ENCODE measurements around the gene INSC.

INSC gene

DNA sequence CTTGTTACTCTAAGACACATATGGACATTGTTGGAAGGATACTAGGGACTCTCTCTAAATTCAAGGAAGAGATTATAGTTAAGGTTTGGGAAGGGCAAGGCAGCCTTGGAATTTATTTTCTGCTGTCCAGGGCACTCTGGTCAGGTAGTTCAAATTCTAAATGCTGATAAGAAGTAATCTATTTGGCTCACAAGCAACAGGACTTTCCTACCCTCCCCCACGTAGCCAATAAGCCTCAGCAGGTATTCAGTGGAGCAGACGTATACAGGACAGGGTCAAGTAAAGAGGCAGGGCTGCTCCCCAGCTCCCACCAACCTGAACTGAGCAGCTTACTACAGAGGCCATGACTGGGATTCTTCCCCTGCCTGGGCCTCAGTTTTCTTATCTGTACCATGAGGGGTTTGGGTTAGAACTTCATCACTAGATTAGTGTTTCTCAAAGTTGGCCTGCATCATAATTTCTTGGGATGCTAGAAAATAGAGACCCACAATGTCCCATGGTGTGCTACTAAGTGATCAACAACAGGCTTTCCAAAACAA lies 6.1 kb upstream of the INSC start:
- no peak for TF ChIP-seq POU2F2 (IDR thresholded peaks at IDR 0.05; ENCODE audit: low read depth, low read length)
- TF ChIP-seq POLR2AphosphoS5 (IDR thresholded peaks at IDR 0.05; ENCODE audit: low read depth, low read length), result no peak
- no peak for TF ChIP-seq POLR2A (IDR thresholded peaks at IDR 0.05; ENCODE audit: low read depth, low read length)
- no peak for TF ChIP-seq SPI1 (IDR thresholded peaks at IDR 0.05; ENCODE audit: low read depth, low read length)
- no peak for TF ChIP-seq TAF1 (IDR thresholded peaks at IDR 0.05; ENCODE audit: low read depth, low read length)
- TF ChIP-seq PAX5 (IDR thresholded peaks at IDR 0.05; ENCODE audit: insufficient read depth, low read length, severe bottlenecking), result no peak
- no peak for FAIRE-seq
- DNase-seq (ENCODE audit: insufficient read length, low spot score), result no peak

DNA sequence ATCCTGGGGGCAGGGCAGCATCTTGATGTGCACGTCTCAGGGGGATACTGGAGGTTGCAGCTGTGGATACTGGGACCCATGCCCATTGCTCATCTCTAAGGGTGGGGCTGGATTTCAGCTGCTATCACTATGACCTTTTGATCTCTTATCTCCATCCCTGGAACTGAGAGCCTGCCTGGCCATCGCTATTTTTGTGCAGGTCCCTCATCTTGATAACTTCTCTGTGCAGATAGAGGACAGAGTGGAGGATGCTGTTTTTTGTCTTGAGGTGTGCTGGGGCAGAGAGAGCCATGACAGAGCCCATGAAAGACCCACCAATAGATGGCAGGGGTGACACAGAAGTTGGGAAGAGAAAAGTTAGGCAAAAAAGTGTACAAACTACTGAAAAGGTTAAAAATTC lies 5.1 kb upstream of the INSC start:
- no peak for FAIRE-seq
- TF ChIP-seq POLR2AphosphoS5 (IDR thresholded peaks at IDR 0.05; ENCODE audit: low read depth, low read length), result no peak
- no peak for DNase-seq (ENCODE audit: insufficient read length, low spot score)

DNA sequence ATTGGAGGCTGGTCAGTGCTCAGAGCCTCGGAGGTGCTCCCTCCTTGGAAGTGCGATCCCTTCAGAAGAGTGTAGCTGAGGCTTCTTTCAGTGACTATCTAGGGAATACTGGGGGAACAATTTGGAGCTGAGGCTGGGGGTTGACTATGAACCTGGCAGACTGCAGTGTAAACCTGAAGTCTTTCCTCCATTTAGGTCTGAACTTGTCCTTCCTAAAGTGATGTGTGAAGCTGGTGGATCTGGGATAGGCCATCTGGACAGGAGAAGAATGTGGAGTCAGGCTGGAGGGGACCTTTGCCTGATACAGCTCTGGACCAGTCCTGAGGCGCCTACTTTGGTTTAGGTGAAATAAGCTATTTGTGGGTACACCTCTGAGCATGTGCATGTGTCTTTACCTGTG lies 3.5 kb upstream of the INSC start:
- DNase-seq (ENCODE audit: insufficient read length, low spot score), result no peak
- FAIRE-seq, result no peak
- TF ChIP-seq POLR2A (IDR thresholded peaks at IDR 0.05; ENCODE audit: low read depth, low read length) (no peak), POLR2AphosphoS5 (IDR thresholded peaks at IDR 0.05; ENCODE audit: low read depth, low read length) (no peak), POU2F2 (IDR thresholded peaks at IDR 0.05; ENCODE audit: low read depth, low read length) (no peak), TAF1 (IDR thresholded peaks at IDR 0.05; ENCODE audit: low read depth, low read length) (no peak), SPI1 (IDR thresholded peaks at IDR 0.05; ENCODE audit: low read depth, low read length) (no peak), PAX5 (IDR thresholded peaks at IDR 0.05; ENCODE audit: insufficient read depth, low read length, severe bottlenecking) (no peak)

DNA sequence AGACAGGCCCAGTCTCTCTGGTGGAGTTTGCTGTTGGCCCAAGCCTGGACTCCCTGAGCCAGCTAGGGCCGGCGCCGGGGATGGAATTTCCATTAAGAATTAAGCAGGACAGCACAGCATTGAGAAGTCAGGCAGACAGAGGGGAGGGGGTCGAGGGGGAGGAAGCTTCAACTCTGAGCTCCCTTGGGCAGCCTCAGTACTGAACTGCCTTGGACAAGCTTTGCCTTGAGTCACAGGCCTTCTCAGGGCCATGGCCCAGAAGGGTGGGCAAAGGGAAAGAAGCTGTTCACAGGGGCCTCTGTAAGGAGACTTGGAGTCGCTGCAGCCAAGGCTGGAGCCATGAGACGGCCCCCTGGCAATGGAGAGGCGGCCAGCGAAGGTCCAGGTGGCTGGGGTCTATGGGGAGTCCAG lies 2.6 kb upstream of the INSC start:
- DNase-seq (ENCODE audit: insufficient read length, low spot score) (no peak), FAIRE-seq (no peak)
- no peak for TF ChIP-seq SPI1 (IDR thresholded peaks at IDR 0.05; ENCODE audit: low read depth, low read length)
- no peak for TF ChIP-seq POLR2A (IDR thresholded peaks at IDR 0.05; ENCODE audit: low read depth, low read length)
- TF ChIP-seq POLR2AphosphoS5 (IDR thresholded peaks at IDR 0.05; ENCODE audit: low read depth, low read length), result no peak
- TF ChIP-seq TAF1 (IDR thresholded peaks at IDR 0.05; ENCODE audit: low read depth, low read length), result no peak
- no peak for TF ChIP-seq POU2F2 (IDR thresholded peaks at IDR 0.05; ENCODE audit: low read depth, low read length)
- no peak for TF ChIP-seq PAX5 (IDR thresholded peaks at IDR 0.05; ENCODE audit: insufficient read depth, low read length, severe bottlenecking)

DNA sequence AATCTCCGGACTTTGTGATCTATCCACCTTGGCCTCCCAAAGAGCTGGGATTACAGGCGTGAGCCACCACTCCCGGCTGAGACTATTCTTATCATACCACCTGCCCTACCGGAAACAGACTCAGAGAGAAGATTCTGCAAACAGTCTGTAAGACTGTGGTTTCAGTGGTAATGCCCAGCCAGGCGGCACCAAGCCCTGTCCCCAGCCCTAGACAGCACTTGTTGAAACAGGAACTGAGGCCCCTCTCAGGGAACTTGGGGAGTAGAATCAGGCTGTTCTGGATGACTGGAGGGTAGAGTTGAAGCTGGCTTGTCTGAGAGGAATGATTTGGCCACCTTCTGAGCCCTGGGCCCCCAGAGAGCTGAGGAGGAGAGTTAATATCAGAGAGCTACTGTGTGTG lies 1.3 kb upstream of the INSC start:
- TF ChIP-seq POU2F2 (IDR thresholded peaks at IDR 0.05; ENCODE audit: low read depth, low read length) (no peak), PAX5 (IDR thresholded peaks at IDR 0.05; ENCODE audit: insufficient read depth, low read length, severe bottlenecking) (peak; percentile 13), SPI1 (IDR thresholded peaks at IDR 0.05; ENCODE audit: low read depth, low read length) (peak; percentile 79), POLR2AphosphoS5 (IDR thresholded peaks at IDR 0.05; ENCODE audit: low read depth, low read length) (no peak)
- FAIRE-seq (peak; percentile 90), DNase-seq (ENCODE audit: insufficient read length, low spot score) (peak; percentile 45)

DNA sequence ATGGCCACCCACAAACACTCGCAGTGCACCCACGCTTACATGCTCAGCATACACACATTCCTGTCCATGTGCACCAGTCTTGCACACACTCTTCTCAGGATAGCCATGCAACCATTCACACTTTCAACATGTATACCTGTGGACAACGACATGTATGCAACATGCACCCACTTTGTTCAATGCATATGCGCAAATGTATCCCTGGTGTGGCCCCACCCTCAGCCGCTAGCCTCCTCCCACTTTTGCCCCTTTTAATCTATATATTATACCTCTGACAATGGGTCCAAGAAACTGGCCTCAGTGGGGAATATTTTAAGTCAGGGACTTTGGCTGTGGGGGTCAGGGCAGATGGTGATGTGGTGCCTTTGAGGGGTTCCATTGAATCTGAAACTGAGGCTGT lies 963 bp downstream of the INSC start:
- FAIRE-seq (no peak), DNase-seq (ENCODE audit: insufficient read length, low spot score) (no peak)
- no peak for TF ChIP-seq POLR2AphosphoS5 (IDR thresholded peaks at IDR 0.05; ENCODE audit: low read depth, low read length)
- TF ChIP-seq POLR2A (IDR thresholded peaks at IDR 0.05; ENCODE audit: low read depth, low read length), result no peak
- TF ChIP-seq TAF1 (IDR thresholded peaks at IDR 0.05; ENCODE audit: low read depth, low read length), result no peak
- TF ChIP-seq POU2F2 (IDR thresholded peaks at IDR 0.05; ENCODE audit: low read depth, low read length), result no peak
- TF ChIP-seq PAX5 (IDR thresholded peaks at IDR 0.05; ENCODE audit: insufficient read depth, low read length, severe bottlenecking), result no peak
- no peak for TF ChIP-seq SPI1 (IDR thresholded peaks at IDR 0.05; ENCODE audit: low read depth, low read length)

DNA sequence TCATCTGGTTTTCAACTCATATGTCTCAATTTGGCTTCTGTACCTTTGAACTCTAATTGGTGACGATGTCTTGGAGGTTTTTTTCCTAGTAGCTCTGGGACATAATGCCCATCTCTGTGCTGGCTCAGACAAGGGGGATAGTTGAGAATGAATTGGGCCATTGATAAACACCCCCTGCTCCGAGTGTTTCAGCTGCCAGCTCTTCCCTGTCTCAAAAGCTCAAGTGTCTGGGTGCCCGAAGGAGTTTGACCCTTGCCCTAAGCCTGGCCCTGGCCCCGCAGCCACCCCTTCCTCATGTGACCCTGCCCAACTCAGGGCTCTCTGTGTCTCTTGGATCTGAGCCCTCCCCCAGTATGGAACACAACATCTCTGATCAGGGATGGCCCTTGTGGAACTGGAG lies 3.0 kb downstream of the INSC start:
- no peak for TF ChIP-seq POU2F2 (IDR thresholded peaks at IDR 0.05; ENCODE audit: low read depth, low read length)
- no peak for TF ChIP-seq POLR2AphosphoS5 (IDR thresholded peaks at IDR 0.05; ENCODE audit: low read depth, low read length)
- TF ChIP-seq POLR2A (IDR thresholded peaks at IDR 0.05; ENCODE audit: low read depth, low read length), result no peak
- no peak for TF ChIP-seq TAF1 (IDR thresholded peaks at IDR 0.05; ENCODE audit: low read depth, low read length)
- no peak for TF ChIP-seq PAX5 (IDR thresholded peaks at IDR 0.05; ENCODE audit: insufficient read depth, low read length, severe bottlenecking)
- no peak for TF ChIP-seq SPI1 (IDR thresholded peaks at IDR 0.05; ENCODE audit: low read depth, low read length)
- FAIRE-seq, result no peak
- no peak for DNase-seq (ENCODE audit: insufficient read length, low spot score)

DNA sequence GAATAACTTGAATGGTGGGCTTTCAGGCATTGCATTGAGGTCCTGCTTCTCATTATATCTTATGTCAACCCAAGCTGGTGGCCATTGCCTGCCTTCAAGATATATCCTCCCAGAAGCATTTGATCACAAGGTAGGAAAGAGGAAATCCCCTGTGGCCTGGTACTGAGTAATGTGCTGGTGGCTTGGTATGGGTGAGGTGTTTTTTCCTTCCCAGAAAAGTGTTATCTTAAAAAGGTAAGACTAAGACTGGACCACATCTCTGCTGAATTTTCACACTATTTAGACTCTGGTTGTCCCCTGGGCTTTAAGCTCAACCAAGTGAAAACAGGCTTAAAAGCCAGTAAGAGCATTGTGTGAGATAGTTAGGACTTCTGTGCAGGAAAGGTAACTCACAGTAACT lies 3.7 kb downstream of the INSC start:
- no peak for FAIRE-seq
- TF ChIP-seq PAX5 (IDR thresholded peaks at IDR 0.05; ENCODE audit: insufficient read depth, low read length, severe bottlenecking) (no peak), TAF1 (IDR thresholded peaks at IDR 0.05; ENCODE audit: low read depth, low read length) (no peak), POLR2AphosphoS5 (IDR thresholded peaks at IDR 0.05; ENCODE audit: low read depth, low read length) (no peak), POU2F2 (IDR thresholded peaks at IDR 0.05; ENCODE audit: low read depth, low read length) (no peak), SPI1 (IDR thresholded peaks at IDR 0.05; ENCODE audit: low read depth, low read length) (no peak), POLR2A (IDR thresholded peaks at IDR 0.05; ENCODE audit: low read depth, low read length) (no peak)

DNA sequence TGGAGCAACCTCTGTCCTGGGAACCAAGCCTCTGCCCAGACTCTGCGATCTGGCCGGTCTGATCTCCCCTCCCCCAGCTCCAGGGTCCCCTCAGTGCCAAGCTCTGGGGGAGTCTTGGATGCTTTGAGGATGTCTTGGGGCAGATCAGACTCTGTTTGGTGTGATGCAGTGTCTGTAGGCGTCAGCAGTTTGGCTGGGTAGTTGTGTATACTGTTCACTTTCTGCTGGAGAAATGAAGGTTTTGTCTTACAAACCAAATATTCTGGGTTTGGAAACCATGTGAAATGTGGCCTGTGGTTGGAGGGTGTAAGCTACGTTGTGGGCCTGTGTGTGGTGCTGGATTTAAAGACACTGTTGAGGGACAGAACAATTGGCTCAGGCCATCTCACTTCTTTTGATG lies 4.6 kb downstream of the INSC start:
- DNase-seq (ENCODE audit: insufficient read length, low spot score) (no peak), FAIRE-seq (no peak)
- TF ChIP-seq POLR2A (IDR thresholded peaks at IDR 0.05; ENCODE audit: low read depth, low read length), result no peak
- no peak for TF ChIP-seq POLR2AphosphoS5 (IDR thresholded peaks at IDR 0.05; ENCODE audit: low read depth, low read length)
- no peak for TF ChIP-seq PAX5 (IDR thresholded peaks at IDR 0.05; ENCODE audit: insufficient read depth, low read length, severe bottlenecking)
- no peak for TF ChIP-seq SPI1 (IDR thresholded peaks at IDR 0.05; ENCODE audit: low read depth, low read length)
- no peak for TF ChIP-seq TAF1 (IDR thresholded peaks at IDR 0.05; ENCODE audit: low read depth, low read length)
- no peak for TF ChIP-seq POU2F2 (IDR thresholded peaks at IDR 0.05; ENCODE audit: low read depth, low read length)

More for the DNA sequence above, 3.7 kb downstream of the INSC start:
- DNase-seq (ENCODE audit: insufficient read length, low spot score), result no peak

DNA sequence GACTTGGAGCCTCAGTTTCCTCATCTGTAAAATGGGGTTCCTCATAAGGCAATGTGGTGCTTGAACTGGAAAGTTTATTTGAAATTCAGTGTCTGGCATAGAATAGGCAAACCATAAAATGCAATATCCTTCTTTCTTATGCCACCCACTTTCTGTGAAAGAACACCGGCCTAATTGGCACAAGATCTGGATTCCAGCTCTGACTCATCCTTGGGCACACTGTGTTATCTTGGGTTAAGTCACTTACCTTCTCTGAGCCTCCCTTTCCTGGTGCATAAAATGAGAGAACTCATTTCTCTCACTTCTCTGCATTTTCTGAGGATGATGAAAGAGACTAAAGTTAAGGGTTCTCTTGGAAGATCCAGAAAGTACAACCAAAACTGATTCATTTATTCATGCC lies 5.1 kb downstream of the INSC start:
- FAIRE-seq (no peak), DNase-seq (ENCODE audit: insufficient read length, low spot score) (no peak)
- TF ChIP-seq POLR2A (IDR thresholded peaks at IDR 0.05; ENCODE audit: low read depth, low read length) (no peak), SPI1 (IDR thresholded peaks at IDR 0.05; ENCODE audit: low read depth, low read length) (no peak), POLR2AphosphoS5 (IDR thresholded peaks at IDR 0.05; ENCODE audit: low read depth, low read length) (no peak), PAX5 (IDR thresholded peaks at IDR 0.05; ENCODE audit: insufficient read depth, low read length, severe bottlenecking) (no peak)

All from GM12891 (cell line).